Right atrium auricular region (tissue), 2 donors: ENCODE data around the gene ARL8A. TPM values are rescaled to one million over a fixed set of nuclear protein-coding genes. Genes with fewer than 3 reads are reported as not detected.

Experiments used
- DNase-seq: peaks from one replicate; pipeline ENCODE4 v3.0.0-alpha.2; 2019; ENCODE audit warnings: low spot score
- H3K27ac ChIP-seq, 2 donors: fragments of 200-600 bp; sonication (generic); 1 replicate in 1 of 2; 2 replicates in 1 of 2; pipeline ENCODE4 v1.5.1; 2016 to 2019
- H3K27me3 ChIP-seq, 2 donors: fragments of 200-600 bp; sonication (generic); one replicate each; pipeline versions ENCODE4 v1.5.1 to v1.6.0; 2017 to 2019
- H3K36me3 ChIP-seq: fragments of 200-600 bp; sonication (generic); one replicate; pipeline ENCODE4 v1.5.1; 2016
- H3K4me1 ChIP-seq, 2 donors: fragments of 200-600 bp; sonication (generic); one replicate each; pipeline versions ENCODE4 v1.5.1 to v1.6.0; 2017 to 2019
- H3K4me3 ChIP-seq, 2 donors: fragments of 200-600 bp; sonication (generic); 1 replicate in 1 of 2; 2 replicates in 1 of 2; pipeline ENCODE4 v1.5.1; 2017 to 2019; ENCODE audit warnings: mild to moderate bottlenecking in 1 of 2, moderate library complexity in 1 of 2
- H3K9me3 ChIP-seq, 2 donors: fragments of 200-600 bp; sonication (generic); one replicate each; pipeline ENCODE4 v1.5.1; 2019
- CTCF ChIP-seq, 2 donors: fragments of 200-600 bp; sonication (generic); IDR thresholded peaks; one replicate each; pipeline ENCODE4 v1.5.1; 2019; ENCODE audit warnings: antibody characterized with exemption in 2 of 2
- total RNA-seq, 2 donors: library from RNA; depleted of rRNA; stranded (reverse); fragments of >200 nt; gene quantifications; one replicate each; pipeline ENCODE4 v1.1.0, GENCODE V29; 2016

The ARL8A gene
- total RNA-seq, 2 donors from 2014 or later = 30.8 to 41.6 TPM

DNA sequence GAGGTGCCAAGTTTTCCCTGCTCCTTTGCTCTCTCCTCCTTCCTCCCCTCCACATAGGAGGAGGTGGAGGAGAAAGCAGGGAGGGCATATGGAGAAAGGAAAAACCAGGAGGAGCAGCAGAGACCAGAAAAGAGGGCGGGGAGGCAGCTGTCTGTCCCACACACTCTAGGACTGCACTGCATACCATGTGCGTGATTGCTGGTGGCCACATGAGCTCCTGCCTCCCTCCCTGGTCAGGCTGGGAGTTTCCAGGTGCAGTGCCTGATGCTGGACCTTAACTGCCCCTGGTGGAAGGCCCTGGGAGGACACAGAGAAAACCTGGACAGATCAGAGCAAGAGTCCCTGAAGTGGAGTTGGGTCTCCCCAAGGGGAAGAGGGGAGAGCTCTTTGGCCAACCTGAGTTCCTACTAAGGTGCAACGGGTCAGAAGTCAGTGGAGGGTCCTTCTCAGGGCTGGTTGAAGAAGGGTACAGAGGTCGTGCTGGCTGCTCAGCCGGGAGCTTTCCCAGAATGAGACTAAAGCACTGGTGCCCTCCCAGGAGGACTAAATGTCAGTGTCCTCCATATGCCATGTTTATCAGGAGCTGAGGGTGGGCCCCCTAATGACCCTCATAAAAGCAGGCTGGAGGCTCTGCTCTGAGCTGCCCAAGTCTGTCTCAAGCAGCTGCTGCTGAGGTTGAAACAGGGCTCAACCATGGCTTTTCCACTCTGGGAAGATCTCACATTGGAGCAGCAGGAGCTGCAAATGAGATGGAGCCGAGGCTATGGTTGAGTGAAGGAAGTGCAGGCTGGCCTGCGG lies 45.6 kb upstream of the ARL8A start:
- Histone ChIP-seq H3K4me3 (no peak overlapping the region), H3K9me3 (no peaks in the 10 kb centered on the region), H3K4me1 (peaks cover 0 to 11% of the 10 kb centered on the region in 2 donors), H3K27ac (no peak overlapping the region), H3K27me3 (no peaks in the 10 kb centered on the region), H3K36me3 (no peaks in the 10 kb centered on the region)
- no peak for TF ChIP-seq CTCF (IDR thresholded peaks at IDR 0.05)
- no peak for DNase-seq

GRCh38 chr1:202189001-202189790 lies 44.7 kb upstream of the ARL8A start:
- Histone ChIP-seq H3K9me3 (no peaks in the 10 kb centered on the region), H3K36me3 (no peaks in the 10 kb centered on the region), H3K4me3 (no peak overlapping the region), H3K27me3 (no peaks in the 10 kb centered on the region), H3K4me1 (peaks cover 0 to 15% of the 10 kb centered on the region in 2 donors), H3K27ac (no peak overlapping the region)
- no peak for DNase-seq
- peak; percentile 92 to 94 for TF ChIP-seq CTCF (IDR thresholded peaks at IDR 0.05)

GRCh38 chr1:202187697-202188407 lies 43.3 kb upstream of the ARL8A start:
- Histone ChIP-seq H3K4me3 (no peak overlapping the region), H3K36me3 (no peaks in the 10 kb centered on the region), H3K27ac (no peak overlapping the region), H3K4me1 (peaks cover 0 to 7% of the 10 kb centered on the region in 2 donors), H3K9me3 (no peaks in the 10 kb centered on the region), H3K27me3 (no peaks in the 10 kb centered on the region)
- TF ChIP-seq CTCF (IDR thresholded peaks at IDR 0.05) = no peak
- DNase-seq = no peak

DNA sequence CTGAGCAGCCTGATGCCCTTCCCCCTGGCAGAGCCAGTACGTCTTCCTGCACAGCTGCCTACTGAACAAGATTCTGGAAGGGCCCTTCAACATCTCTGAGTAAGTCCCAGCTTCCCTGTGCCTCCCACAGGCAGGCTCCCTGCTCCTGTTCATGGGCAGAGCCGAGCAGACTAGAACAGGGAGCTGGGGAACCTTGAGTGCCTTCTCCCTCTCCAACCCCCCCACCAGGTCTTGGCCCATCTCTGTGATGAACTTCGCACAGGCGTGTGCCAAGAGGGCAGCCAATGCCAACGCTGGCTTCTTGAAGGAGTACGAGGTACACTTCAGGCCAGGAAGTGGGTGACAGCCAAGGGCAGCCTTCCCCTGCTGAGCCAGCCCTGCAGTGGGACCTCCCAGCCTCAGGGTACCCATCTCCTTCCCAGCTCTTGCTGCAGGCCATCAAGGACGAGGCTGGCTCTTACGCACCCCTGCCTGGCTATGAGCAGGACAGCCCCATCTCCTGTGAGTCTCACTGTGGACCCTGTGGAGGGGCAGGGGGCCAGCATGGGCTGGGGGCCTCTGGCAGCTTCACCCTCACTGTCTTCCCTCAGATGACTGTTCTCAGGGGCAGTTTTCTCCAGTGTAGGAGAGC lies 42.6 kb upstream of the ARL8A start:
- Histone ChIP-seq H3K4me3 (no peak overlapping the region), H3K4me1 (peaks cover 0 to 5% of the 10 kb centered on the region in 2 donors), H3K27me3 (no peaks in the 10 kb centered on the region), H3K36me3 (no peaks in the 10 kb centered on the region), H3K9me3 (no peaks in the 10 kb centered on the region), H3K27ac (no peak overlapping the region)
- no peak for DNase-seq
- TF ChIP-seq CTCF (IDR thresholded peaks at IDR 0.05) = no peak

- Histone ChIP-seq H3K4me3 (no peak overlapping the region), H3K9me3 (no peaks in the 10 kb centered on the region), H3K27me3 (no peaks in the 10 kb centered on the region), H3K4me1 (peaks cover 0 to 5% of the 10 kb centered on the region in 2 donors), H3K36me3 (no peaks in the 10 kb centered on the region), H3K27ac (no peak overlapping the region)
- no peak for TF ChIP-seq CTCF (IDR thresholded peaks at IDR 0.05)
- DNase-seq = no peak
These were observed 41.8 kb upstream of the ARL8A start for GRCh38 chr1:202186327-202186726.
